ENCODE results near the gene MYO1B. TPM values are rescaled to one million over a fixed set of nuclear protein-coding genes. Genes with fewer than 3 reads are reported as not detected.

MYO1B gene
- total and polyA plus RNA-seq, 2 of the 8 experiments (the other 6 are each of a cell fraction or from before 2014, with no cell fraction given): 15.5 to 61.2 TPM

- no peak for TF ChIP-seq CTCF (IDR thresholded peaks at IDR 0.05; ENCODE audit: control extremely low read depth in 1 of 3, insufficient read depth in 1 of 3, low read depth in 1 of 3, low read length in 3 of 3)
- no peak; a peak in 1 of 3 replicates for TF ChIP-seq POLR2A (IDR thresholded peaks at IDR 0.05; ENCODE audit: control extremely low read depth in 1 of 2, low read depth in 2 of 2, low read length in 2 of 2)
- no peak for TF ChIP-seq GTF2F1 (IDR thresholded peaks at IDR 0.05; ENCODE audit: borderline replicate concordance, low read depth, low read length)
- TF ChIP-seq CREB1 (IDR thresholded peaks at IDR 0.05): no peak
- no peak for TF ChIP-seq SIN3A (conservative IDR thresholded peaks at IDR 0.05 in 1 of 2, IDR thresholded peaks at IDR 0.05 in 1 of 2; ENCODE audit: low read depth in 1 of 2, low read length in 2 of 2)
- TF ChIP-seq MAX (IDR thresholded peaks at IDR 0.05): peak; percentile 79
- peak; percentile 9; the same call in 1 of the 2 replicates for TF ChIP-seq TBP (IDR thresholded peaks at IDR 0.05; ENCODE audit: low read depth, low read length)
- no peak for TF ChIP-seq ZNF274 (IDR thresholded peaks at IDR 0.05; ENCODE audit: borderline replicate concordance, extremely low read depth, low read length)
- no peak for TF ChIP-seq MAFK (IDR thresholded peaks at IDR 0.05; ENCODE audit: low read depth, low read length)
- TF ChIP-seq CEBPB (IDR thresholded peaks at IDR 0.05; ENCODE audit: low read depth, low read length): no peak
- TF ChIP-seq TAF7 (optimal IDR thresholded peaks at IDR 0.05; ENCODE audit: borderline replicate concordance, low read depth, low read length): peak; percentile 28
- TF ChIP-seq PHF8 (conservative IDR thresholded peaks at IDR 0.05; ENCODE audit: low read depth, low read length): peak; percentile 73; the same call in 1 of the 2 replicates
- 0 out of 2 replicates have a peak, but pooled peaks have one; percentile 13 for TF ChIP-seq ATF2 (IDR thresholded peaks at IDR 0.05; ENCODE audit: low read length)
These were observed 796 bp downstream of the MYO1B start (continued) for GRCh38 chr2:191245869-191246531.

Data from H1 (cell line).